ENCODE data around the gene CTNNA3.
A peak's percentile ranks its signal among the peaks of the same experiment; 100 is the strongest.

The CTNNA3 gene

DNA sequence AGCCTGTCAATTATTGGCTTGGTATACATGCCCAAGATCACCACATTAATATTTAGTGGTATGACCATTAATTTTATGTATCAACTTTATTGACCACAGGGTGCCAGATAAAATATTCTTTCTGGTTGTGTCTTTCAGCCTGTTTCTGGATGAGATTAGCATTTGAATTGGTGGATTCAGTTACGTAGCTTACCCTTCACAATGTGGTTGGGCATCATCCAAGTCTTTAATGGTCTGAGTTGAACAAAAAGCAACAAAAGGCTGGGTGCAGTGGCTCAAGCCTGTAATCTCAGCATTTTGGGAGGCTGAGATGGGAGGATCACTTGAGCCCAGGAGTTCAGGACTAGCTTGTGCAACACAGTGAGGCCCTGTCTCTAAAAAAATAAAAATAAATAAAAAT is 1472.3 kb downstream of the CTNNA3 start:
- TF ChIP-seq, protein P1, sequence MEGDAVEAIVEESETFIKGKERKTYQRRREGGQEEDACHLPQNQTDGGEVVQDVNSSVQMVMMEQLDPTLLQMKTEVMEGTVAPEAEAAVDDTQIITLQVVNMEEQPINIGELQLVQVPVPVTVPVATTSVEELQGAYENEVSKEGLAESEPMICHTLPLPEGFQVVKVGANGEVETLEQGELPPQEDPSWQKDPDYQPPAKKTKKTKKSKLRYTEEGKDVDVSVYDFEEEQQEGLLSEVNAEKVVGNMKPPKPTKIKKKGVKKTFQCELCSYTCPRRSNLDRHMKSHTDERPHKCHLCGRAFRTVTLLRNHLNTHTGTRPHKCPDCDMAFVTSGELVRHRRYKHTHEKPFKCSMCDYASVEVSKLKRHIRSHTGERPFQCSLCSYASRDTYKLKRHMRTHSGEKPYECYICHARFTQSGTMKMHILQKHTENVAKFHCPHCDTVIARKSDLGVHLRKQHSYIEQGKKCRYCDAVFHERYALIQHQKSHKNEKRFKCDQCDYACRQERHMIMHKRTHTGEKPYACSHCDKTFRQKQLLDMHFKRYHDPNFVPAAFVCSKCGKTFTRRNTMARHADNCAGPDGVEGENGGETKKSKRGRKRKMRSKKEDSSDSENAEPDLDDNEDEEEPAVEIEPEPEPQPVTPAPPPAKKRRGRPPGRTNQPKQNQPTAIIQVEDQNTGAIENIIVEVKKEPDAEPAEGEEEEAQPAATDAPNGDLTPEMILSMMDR (IDR thresholded peaks at IDR 0.05; ENCODE audit: borderline replicate concordance, control extremely low read depth, extremely low read depth, insufficient read depth, missing control alignments): no peak
- in situ Hi-C loops (cut with MboI; ENCODE audit: low sequenced_read_pairs, unreplicated experiment): no loop called here
- DNase-seq (ENCODE audit: low spot score): no peak

DNA sequence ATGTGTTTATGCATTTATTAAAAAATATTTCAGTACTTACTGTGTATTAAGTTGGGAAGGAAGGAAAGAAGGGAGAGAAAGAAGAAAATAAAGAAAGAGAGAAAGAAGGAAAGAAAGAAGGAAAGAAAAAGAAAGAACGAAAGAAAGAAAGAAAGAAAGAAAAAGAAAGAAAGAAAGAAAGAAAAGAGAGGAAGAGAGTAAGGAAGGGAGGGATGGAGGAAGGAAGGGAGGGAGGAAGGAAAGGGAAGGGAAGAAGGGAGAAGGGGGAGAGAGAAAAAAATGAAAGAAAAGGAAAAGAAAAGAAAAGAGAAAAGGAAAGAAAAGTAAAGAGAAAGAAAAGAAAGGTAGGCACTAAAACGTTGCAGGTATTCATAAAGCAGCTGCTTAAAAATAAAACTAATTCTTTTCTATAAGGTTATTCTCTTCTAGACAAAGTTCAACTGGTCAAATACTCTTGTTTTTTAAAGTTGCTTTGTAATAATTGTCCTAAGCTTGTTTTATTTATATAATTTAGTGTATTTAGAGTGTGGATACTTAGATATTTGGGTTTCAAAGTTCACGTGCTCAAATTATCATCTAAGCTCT is 1473.4 kb downstream of the CTNNA3 start:
- DNase-seq (ENCODE audit: low spot score): no peak
- in situ Hi-C loops (cut with MboI; ENCODE audit: low sequenced_read_pairs, unreplicated experiment): no loop called here
- TF ChIP-seq, protein P1 (IDR thresholded peaks at IDR 0.05; ENCODE audit: borderline replicate concordance, control extremely low read depth, extremely low read depth, insufficient read depth, missing control alignments): no peak

DNA sequence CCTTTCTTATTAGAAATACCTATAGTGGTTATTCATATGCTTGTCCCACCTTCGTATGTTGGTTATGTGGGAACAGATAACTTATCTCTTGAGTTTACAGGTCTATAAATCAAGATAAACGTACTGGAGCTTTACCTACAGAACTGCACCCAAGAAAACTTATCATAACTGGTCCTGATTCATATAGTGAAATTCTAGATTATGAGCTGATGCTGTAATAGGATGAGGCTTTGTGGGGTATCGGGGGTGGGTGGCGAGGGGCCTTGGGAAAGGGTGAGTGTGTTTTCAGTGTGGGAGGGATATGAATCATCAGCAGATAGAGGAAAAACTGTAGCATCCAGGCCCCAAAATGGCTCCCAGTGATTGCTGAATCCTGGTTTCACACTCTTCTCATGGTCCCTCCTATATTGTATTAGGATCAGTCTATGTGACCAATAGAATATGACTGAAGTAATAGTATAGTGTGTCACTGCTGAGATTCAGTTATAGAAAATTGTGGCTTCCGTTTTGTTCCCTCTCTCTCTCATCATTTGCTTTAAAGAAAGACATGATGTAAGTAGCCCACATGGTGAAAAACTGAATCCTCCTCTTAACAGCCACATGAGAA is 1476.9 kb downstream of the CTNNA3 start:
- DNase-seq (ENCODE audit: low spot score): no peak
- TF ChIP-seq, protein P1 (IDR thresholded peaks at IDR 0.05; ENCODE audit: borderline replicate concordance, control extremely low read depth, extremely low read depth, insufficient read depth, missing control alignments): no peak
- in situ Hi-C loops (cut with MboI; ENCODE audit: low sequenced_read_pairs, unreplicated experiment): no loop called here

DNA sequence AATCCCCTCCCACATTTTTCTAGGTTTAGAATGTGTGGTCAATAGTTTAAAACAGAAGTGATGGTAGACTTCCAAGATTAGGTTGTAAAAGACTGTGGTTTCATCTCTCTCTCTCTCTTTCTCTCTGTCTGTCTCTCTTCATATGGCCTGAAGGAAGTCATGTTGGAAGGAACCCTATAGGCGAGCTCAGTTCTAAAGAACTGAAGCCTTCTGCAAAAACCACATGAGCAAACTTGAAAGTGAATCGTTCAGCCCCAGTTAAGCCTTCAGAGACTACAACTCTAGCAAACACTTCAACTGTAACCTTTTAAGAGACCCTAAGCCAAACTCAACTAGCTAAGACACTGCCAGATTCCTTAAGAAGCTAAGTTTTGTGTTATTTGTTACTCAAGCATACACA is 1477.7 kb downstream of the CTNNA3 start:
- DNase-seq (ENCODE audit: low spot score): no peak
- TF ChIP-seq, protein P1 (IDR thresholded peaks at IDR 0.05; ENCODE audit: borderline replicate concordance, control extremely low read depth, extremely low read depth, insufficient read depth, missing control alignments): no peak
- in situ Hi-C loops (cut with MboI; ENCODE audit: low sequenced_read_pairs, unreplicated experiment): no loop called here

DNA sequence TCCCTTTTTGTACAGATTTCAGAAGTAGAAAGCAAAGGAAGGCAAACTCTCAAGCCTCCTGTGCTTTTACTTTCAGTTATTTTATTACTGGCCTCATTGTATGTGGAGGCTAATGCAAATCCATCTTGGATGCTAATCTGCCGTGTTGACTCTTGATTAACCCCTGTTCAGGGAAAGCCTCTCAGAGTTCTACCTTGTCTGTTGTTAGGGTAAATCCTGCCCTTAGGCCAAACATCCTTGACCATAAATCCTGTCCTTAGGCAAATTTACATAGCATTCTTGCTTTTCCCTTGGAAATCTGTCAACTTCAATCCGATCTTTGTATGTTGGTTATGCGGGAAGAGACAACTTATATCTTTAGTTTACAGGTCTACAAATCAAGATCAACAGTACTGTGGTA is 1480.1 kb downstream of the CTNNA3 start:
- TF ChIP-seq, protein P1 (IDR thresholded peaks at IDR 0.05; ENCODE audit: borderline replicate concordance, control extremely low read depth, extremely low read depth, insufficient read depth, missing control alignments): no peak
- in situ Hi-C loops (cut with MboI; ENCODE audit: low sequenced_read_pairs, unreplicated experiment): no loop called here

DNA sequence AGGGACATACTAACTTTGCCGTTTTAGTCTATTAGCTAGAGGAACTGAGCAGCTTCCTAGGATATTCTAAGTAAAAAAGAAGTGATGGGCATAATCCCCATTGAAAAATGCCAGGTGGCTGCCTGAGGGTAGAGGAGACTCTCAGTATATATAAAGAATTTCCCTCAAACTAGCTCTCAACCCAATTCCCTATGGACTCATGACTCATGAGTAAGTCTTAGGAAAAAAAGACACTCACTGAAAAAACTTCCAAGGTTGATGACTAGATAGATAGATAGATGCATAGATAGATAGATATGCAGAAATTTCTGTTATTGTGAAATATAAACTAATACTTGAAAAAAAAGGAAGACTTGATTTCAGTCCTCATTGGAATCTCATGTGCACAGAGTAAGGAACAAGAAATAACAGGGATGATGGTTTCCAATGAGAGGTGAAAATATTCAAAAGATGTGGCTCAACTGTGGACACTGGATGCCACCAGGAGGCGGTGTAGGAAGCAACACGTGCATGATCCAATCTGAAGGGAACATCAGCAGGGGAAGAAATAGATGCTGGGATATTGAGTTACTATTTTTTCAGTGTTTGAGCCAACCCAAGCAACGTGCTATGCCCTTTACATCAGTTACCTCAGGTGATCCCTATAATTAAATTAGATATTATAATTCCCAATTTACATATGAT is 1481.1 kb downstream of the CTNNA3 start:
- TF ChIP-seq, protein P1 (IDR thresholded peaks at IDR 0.05; ENCODE audit: borderline replicate concordance, control extremely low read depth, extremely low read depth, insufficient read depth, missing control alignments): no peak
- peak; percentile 3 for DNase-seq (ENCODE audit: low spot score)

More for the DNA sequence above, 1480.1 kb downstream of the CTNNA3 start:
- DNase-seq (ENCODE audit: low spot score): no peak

More for the DNA sequence above, 1481.1 kb downstream of the CTNNA3 start:
- in situ Hi-C loops (cut with MboI; ENCODE audit: low sequenced_read_pairs, unreplicated experiment): no loop called here

Data from GM13976 (cell line).